ENCODE results near the gene PHLDA2.
"Not testable (repeated sequence)": the region's sequence is repeated elsewhere in the genome, so short reads cannot be mapped to it uniquely, and the experiment has no call there.

The PHLDA2 gene

DNA sequence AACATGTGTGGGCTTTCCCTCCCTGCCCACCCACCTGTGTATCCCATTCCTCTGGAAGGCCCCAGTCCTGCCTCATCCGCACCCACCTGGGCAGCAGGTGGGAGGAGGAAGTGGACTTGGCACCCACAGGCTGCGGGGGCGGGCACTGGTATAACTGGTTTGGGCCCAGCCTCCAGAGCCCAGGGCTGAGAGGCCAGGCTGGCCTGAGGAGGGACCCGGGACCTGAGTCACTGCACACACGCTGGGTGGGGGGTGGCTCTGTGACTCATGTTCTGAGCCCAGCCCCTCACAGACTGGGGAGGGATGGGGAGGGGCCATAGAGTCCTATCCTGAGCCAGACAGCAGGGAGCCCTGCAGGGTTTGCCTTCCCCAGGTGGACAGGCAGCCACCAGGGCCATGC, 16.7 kb downstream of the PHLDA2 start:
- DNase-seq = no peak

DNA sequence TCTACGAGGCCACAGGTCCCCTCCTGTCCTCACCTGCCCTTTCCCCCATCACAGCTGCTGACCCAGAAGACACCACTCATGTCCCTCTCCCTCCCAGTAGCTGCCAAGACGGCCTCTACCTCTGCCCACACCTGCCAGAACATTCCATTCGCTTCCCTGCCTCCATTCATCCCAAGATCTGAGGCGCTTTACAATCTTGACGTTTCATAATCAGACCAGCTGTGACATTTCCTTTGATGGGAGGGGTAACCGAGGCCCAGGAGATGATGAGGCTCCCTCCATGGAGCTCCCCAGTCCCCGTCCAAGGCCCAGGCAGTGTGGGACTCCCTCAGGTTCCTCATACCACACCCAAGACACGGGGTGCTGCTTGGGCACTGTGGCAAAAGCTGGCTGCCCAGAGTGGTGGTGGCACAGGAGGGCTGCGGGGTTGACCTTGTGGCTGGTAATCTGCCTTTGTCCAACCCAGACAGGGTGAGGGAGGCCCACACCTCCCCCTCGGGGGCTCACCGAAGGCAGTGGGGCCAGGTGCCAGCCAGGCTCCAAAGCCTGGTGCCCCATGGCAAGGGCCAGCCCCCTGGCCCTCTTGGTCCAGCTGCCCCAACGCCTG, 17.3 kb downstream of the PHLDA2 start:
- no peak for DNase-seq

DNA sequence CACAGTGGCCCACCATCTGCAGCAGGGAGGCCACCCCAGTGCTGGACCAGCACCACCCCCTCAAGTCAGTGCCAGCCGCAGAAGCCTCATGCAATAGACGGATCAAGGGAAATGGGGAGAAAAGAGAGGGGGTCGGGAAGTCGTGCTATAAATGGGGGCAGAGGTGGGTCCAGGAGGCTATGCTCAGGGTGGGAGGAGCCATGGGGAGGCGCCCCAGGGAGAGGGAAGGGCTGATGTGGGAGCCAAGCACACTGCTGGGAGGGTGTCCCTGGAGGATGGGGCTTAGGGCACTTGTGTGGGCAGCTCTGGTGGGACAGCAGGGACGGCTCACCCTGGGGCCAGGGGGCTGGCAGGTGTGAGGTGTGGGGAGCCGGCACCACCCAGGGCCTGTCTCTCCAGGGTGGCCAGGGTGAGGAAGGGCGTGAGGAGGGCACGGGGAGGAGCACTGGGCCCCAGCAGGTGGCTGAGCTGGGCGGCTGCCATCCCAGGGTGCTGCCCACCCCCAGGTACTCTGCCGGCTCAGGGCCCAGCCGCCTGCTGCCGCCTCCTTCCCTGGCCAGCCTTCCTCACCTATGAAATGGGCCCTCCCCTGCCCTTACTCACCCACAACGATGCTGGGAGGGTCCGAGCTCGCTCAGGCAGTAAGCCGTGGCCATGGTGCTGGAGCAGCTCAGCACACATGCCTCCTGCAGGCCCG, 18.0 kb downstream of the PHLDA2 start:
- DNase-seq = no peak

DNA sequence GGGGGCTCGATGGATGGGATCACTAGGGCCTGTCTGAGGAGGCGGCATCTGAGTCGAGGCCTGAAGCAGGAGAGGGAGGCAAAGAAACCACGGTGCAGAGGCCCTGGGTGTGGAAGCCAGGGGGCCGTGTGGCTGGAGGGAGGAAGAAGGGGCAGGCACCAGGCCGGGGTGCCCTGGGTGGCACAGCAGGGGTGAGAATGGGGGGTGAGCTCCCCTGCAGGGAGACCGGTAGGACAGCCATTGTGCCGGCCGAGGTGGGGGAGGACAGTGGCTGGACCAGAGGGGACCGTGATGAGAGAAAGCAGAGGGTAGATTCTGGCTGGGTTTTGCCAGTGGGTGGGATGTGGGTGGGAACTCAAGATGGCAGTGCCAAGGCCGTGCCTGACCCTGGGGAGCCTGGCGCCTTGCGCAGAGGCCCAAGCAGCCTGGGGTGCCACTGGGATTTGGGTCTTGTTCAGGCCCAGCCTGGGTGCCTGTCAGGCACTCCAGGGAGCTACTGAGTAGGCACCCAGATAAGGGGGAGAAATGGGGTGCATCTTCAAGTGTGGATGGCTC, 18.7 kb downstream of the PHLDA2 start:
- no peak for DNase-seq

DNA sequence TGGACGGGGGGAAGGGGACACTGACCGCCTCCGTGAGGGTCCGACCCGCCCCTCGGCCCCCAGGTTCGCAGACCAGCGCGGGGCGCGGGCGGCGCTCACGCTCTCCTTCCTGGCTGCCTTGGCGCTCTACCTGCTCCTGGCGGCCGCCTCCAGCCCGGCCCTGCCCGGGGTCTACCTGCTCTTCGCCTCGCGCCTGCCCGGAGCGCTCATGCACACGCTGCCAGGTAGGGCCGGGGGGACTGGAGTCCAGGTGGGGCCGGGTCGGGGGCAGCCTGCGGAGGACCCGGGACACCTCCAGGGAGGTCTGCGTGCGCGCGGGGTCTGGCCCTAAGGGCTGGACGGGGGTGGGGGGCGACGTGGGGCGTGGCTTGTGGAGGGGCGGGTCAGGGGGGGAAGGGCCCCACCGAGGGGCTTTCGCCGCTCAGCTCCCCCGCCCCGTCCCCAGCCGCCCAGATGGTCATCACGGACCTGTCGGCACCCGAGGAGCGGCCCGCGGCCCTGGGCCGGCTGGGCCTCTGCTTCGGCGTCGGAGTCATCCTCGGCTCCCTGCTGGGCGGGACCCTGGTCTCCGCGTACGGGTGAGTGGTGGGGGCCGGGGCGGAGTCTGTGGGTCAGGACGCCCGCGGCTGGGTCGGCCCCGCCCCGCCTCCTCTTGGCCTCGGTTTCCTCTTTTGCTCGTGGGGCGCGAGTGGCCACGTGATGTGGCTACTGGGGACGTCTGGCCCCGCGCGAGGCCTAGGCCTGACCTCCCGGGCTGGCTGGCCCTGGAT, 19.9 kb downstream of the PHLDA2 start:
- no peak for DNase-seq

DNA sequence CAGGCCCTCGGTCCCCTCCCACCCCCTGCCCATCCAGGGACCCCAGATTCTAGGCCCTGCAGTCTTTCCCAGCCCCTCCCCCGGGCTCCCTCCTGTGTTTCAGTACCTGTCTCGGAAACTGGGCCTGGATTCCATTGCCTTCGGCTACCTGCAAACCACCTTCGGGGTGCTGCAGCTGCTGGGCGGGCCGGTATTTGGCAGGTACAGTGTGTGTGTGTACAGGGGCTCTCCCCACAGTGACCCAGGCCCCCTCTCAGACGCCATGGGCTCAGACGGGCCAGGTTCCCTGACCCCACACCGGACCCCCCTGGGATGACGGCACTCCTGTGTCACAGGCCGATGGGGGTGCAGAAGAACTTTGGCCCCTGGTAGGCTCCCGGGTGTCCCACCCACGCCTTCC, 21.1 kb downstream of the PHLDA2 start:
- DNase-seq = no peak

DNA sequence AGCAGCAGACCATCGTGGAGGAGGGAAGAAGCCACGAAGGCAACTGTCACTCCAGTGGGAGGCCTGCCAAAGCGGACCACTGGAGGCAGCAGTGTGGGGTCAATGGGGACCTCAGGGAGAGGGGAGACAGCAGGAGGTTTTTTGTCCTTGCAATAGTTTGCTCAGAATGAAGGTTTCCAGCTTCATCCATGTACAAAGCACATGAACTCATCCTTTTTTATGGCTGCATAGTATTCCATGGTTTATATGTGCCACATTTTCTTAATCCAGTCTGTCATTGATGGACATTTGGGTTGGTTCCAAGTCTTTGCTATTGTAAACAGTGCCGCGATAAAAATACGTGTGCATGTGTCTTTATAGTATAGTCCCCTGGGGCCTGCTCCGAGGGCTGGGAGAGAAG, 23.9 kb downstream of the PHLDA2 start:
- not testable (repeated sequence) for DNase-seq

DNA sequence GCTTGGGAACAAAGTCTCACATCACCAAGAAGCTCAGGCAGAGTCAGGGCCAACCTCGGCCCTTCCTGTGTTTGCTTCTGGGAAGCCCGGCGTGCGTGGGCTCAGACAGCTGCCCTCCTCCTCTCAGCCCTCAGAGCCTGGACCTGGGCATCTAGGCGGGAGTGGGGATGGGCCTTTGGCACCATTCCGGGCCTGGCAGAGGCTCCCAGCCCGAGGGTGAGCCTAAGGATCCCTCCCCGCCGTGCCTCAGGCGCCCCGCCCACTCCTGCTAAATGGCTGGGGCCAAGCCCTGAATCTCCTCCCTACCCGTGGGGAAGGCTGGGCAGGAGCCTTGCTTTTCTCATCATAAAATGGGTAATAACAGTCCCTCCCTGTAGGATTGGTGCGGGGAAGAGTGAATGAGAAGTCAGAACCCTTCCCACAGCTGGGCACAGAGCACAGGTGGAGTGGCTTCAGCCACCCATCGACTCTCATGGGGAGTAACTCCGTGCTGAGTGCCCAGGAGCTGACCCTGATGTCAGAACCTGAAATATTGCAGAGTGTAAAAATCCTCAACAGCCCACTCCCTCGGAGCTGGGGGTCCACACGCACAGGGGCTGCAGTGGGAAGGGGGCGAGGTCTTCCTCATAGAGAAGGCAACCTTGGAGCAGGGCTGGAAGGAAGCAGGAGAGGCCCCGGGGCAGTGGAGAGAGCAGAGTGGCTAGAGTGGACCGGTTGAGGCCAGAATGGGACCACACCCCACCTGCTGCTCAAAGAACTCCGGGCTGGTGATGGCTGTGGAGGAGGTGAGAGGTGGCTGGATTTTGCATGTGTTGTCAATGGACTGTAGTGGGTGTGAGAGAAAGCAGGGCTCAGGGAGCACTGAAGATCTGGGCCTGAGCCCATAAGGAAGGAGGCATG, 24.8 kb downstream of the PHLDA2 start:
- no peak for DNase-seq

DNA sequence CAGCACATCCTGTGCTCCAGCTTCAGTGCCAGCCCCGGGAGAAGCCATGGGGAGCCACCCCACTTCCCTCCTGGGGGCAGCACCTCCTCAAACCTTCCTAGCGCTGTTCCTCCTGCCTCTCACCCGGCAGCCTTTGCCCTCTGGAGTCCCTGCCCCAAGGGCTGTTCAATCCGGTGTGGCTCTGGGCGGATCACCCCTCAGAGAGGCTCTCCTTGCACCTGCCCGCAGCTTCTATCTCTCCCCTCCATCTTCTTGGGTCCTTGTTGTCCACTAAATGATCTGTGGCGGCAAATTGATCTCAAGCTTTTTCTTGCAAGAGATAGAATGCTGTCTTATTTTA, 25.6 kb downstream of the PHLDA2 start:
- DNase-seq = no peak

DNA sequence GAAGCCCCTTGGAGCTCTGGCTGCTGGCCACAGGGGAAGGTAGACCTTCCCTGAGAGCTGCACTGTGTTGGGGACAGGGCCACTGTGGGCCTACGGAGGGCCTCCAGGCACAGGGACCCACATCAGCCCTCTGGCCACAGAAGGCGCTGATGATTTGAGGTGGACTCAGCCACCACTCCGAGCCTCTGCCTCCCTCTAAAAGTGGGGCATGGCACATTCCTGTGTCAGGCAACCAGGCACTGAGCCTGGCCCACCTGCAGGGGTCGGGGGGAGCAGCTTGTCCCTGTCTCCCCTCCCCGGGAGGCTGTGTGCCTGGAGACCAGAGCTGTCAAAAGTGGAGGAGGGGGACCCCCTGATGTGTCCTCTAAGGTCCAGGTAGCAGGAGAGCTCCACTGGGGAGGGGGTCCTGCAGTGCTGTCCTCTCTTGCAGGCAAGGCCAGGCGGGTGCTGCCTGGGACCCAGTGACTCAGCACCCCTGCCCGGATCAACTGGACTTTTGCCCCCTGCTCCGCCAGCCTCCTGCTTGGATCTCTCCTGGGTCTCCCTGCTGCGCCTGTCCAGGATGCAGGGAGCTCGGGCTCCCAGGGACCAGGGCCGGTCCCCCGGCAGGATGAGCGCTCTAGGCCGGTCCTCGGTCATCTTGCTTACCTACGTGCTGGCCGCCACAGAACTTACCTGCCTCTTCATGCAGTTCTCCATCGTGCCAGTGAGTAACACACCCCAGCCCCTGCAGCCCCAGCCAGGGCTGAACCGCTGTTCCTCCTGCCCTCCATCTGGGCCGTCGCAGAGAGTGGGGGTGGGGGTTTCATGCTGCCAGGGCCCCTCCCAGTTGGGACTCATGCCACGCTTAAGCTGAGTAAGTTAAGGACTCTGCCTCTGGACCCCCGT, 26.2 kb downstream of the PHLDA2 start:
- no peak for DNase-seq

DNA sequence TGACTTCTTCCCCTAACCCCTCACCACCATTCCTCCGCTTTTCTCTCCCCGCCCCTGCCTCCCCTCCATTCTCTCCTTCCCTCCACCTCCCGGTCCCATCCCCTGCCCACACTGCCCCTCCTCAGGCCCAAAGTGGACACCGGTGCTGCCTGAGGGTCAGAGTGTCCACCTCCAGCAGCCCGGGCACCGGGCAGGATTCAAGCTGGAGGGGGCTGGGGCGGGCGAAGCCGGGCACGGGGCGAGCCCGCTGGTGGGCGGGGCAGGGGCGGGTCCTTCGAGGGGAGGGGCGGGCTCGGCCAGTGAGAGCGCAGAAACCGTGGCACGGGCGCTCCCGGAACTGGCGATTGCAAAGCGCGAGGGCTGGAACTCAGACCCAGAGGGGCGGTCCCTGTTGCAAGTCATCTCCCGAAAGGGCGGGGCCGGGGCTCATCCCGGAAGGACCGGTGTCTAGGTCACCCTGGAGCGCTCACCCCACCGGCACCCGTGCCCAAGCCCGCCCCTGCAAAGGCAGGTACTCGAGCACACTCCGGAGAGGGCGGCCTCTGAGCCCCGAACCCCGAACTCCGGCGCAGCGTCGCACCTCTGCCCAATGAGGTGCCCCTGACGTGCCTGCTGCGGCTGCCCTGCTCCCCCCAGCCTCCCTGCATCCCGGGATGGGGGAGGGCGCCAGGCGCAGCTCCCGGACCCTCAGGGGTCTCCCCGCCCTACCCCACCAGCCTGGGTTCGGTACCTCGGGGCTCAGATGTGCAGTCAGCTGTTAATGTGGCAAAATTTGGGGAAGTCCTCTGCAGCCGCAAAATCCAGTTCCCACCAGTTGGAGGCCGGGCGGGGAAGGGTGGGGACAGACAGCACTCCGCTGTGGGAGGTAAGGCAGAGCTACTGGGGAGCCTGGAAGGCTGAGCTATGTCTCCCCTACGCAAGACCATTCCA, 27.1 kb downstream of the PHLDA2 start:
- DNase-seq = peak; percentile 50

DNA sequence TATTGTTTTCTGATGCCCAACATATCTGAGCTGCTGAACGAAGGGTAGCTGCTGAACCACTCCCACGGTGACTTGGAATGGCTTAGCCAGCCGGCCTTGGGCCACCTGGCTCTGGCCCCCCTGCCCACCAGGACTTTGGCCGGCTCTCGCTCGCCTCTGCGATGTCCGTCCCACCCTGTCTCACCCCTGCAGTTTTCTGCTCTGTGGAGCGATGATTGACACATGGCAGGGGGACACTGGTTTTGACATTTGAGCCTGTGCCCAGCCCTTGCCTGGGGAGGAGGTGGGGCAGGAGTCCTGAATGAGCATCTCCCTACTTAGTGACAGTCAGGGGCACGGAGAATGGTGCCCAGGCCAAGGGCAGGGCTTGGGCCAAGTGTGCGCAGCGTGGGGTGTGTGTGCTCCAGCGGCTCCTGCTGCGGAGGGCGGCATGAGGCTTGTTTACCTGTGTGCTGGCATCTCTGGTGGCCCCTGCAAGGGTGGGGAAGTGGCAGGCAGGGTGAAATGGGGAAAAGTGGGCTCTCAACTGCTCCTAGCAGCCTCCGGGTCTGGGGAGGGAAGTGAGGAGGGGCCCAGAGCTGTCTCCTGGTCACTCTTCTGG, 27.9 kb downstream of the PHLDA2 start:
- no peak for DNase-seq

DNA sequence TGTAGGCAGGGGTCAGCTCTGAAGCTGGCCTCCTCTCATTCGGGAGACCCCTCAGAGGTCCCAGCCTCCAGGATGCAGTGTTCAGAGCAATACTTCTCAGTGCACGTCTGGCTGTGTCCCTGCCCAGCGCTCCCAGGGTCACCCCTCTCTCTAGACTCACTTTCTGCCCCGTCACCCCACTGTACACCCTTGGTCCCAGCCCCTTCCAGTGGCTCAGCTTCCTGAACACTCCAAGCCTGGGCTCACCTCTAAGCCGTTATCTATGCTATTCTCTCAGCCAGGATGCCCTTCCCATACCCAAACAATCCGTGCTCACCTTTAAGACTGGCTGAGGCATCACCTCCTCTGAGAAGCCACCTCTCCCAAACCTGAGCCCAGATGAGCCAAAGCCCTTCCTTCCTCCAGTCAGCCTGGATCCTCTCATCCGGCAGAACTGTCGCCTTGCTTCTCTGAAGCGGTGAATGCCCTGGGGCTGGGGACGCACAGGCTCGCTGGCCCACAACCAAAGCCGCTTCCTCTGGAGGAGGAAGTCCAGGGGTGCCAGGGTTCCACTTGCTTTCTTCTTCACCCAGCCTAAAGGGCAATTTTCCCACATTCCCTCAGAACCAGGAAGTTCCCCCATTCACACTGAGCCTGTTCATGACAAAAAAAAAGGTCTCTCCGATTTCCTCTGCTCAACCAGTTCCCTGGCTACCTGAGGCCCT, 30.0 kb downstream of the PHLDA2 start:
- DNase-seq = no peak

DNA sequence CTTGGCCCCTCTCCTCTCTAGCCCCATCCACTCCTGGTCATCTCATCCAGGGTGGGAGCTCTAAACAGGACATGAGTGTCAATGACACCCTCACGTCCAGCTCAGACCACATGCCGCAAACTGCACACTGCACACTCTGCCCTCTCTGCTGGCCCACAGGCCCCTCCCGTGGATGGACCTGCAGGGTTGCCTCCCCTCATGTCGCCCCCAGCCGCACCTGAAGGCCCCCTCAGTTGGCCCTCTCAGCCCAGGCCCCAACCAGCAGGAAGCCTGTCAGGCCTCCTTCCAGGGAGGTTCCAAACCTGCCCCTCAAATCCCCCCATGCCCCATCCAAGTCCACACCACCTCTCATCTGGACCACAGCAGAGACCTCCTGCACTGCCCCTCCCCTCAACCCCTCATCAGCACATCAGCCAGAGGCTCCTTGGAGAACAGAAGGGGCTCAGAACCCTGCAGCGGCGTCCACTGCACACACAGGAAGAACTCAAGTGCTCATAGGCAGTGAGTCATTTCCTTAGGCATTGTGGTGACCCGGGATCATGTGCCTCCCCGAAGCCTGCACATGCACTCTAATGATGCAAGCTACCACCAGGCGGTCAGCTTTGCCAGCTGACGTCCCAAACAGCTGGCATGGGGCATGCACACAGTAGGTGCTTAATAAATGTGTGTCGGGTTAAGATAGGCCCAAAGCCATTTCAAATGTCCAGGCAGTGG, 30.7 kb downstream of the PHLDA2 start:
- DNase-seq = no peak

DNA sequence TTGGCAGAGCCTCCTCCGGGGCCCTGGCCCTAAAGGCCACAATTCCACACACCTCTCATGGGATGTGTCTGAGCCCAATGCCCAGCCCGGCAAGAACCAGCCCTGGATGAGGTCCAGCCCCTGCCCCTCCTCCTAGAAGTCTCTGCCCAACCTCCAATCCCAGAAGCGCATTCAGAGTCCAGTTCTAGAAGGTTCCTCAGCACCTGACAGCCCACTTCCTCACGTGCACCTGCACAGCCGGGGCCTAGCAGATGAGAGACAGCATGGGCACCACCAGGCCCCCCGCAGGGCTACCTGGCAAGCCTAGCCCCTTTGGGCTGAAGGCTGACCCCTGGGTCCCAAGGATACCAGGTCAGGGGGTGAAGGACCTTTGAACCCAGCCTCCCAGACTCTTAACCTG, 32.2 kb downstream of the PHLDA2 start:
- DNase-seq = no peak

DNA sequence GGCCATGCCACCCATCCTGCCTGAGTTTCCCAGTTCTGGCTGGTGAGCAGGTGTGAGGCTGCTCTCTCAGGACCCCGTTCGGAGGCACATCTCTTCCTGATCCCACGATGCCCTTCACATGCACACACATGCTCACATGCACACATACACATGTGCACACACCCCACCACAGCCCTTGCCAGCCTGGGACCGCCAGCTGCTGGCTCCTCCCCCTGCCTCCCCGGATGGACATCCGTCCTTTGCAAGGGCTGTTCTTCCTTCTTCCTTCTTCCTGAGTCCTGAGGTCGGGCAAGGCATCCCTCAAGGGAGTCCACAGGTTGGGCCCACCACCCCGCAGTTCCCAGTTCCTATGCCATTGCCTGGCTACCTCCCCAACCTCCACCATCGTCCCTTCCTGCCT, 33.2 kb downstream of the PHLDA2 start:
- no peak for DNase-seq

DNA sequence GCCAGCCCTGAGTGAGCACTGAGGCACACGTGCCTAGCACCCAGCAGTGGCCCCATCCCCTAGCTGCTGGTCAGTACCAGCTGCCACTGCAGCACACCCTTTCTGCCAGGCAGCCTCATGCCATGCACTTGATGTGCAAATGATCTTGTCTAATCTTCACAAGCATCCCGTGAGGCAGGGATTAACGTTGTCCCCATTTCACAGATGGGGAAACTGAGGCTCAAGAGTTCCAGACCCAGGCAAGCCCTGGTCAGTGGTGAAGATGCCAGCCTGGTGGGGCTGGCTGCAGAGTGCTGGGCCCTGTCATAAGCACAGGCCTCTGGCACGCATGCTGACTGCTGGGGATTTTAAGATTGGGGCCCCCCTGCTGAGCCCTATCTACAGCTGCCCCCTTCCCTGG, 35.3 kb downstream of the PHLDA2 start:
- DNase-seq = no peak

DNA sequence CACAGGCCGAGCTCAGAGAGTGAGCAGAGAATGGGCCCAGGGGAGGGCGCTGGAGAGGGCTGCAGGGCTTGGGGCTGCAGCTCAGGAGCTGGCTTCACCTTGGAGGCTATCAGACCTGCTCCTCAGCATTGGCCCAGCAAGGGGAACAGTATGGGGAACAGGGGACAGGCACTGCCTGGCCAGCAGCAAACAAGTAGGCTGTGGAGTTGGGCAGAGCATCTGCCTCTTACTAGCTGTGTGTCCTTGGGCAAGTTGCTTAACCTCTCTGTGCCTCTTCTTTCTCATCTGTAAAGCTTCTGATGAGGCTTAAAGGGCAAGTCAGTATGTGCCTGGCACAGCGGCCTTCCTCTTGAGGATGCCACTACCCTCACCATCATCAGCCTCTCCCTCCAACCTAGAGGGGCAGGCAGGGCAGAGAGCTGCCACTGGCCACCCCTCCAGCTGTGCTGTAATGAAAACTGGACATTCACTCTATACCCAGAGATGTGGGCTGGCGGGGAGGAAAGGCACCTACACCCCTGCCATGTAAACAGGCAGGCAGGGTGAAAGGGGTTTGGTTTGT, 36.2 kb downstream of the PHLDA2 start:
- no peak for DNase-seq
